ENCODE data around the gene TOMM20.

- no peak for TF ChIP-seq CTCF (IDR thresholded peaks at IDR 0.05)
- no peak for TF ChIP-seq POLR2AphosphoS5 (IDR thresholded peaks at IDR 0.05)
- TF ChIP-seq POLR2A (IDR thresholded peaks at IDR 0.05): no peak
These were observed 10.2 kb upstream of the TOMM20 start for GRCh38 chr1:235138821-235139220.

Data from breast epithelium (tissue), 3 donors.